ENCODE results near the gene WNT8B. TPM values are rescaled to one million over a fixed set of nuclear protein-coding genes. Genes with fewer than 3 reads are reported as not detected.
A peak's percentile ranks its signal among the peaks of the same experiment; 100 is the strongest.

The WNT8B gene
- polyA plus RNA-seq, 2 donors = not detected

- WGBS, 2 donors = 82 to 85% methylated on average over 6 of the region's 6 CpGs
- peaks cover 9 to 23% of the 10 kb centered on the region in 2 donors for H3K36me3 ChIP-seq (ENCODE audit: control insufficient read depth in 2 of 2, insufficient read depth in 2 of 2, low read length in 1 of 2)
Observed at GRCh38 chr10:100524206-100524605, 61.4 kb downstream of the WNT8B start.

GRCh38 chr10:100524638-100525037 lies 61.8 kb downstream of the WNT8B start:
- WGBS, 2 donors = 86 to 92% methylated on average over 2 of the region's 2 CpGs
- Histone ChIP-seq H3K27ac (ENCODE audit: low read depth in 2 of 2, low read length in 1 of 2) (no peak overlapping the region), H3K36me3 (ENCODE audit: control insufficient read depth in 2 of 2, insufficient read depth in 2 of 2, low read length in 1 of 2) (peaks cover 9 to 23% of the 10 kb centered on the region in 2 donors), H3K4me3 (ENCODE audit: low read depth in 1 of 2, low read length in 2 of 2) (no peak overlapping the region), H3K4me1 (ENCODE audit: control insufficient read depth in 2 of 2, insufficient read depth in 2 of 2, low read length in 1 of 2) (no peaks in the 10 kb centered on the region), H3K9me3 (ENCODE audit: control insufficient read depth in 2 of 2, insufficient read depth in 1 of 2, low read depth in 1 of 2, low read length in 1 of 2) (no peaks in the 10 kb centered on the region), H3K27me3 (ENCODE audit: control insufficient read depth in 1 of 2, insufficient read depth in 2 of 2, low read length in 2 of 2) (no peaks in the 10 kb centered on the region)

More at GRCh38 chr10:100524206-100524605, 61.4 kb downstream of the WNT8B start:
- no peaks in the 10 kb centered on the region for H3K27me3 ChIP-seq (ENCODE audit: control insufficient read depth in 1 of 2, insufficient read depth in 2 of 2, low read length in 2 of 2)
- H3K4me1 ChIP-seq (ENCODE audit: control insufficient read depth in 2 of 2, insufficient read depth in 2 of 2, low read length in 1 of 2) = peaks cover 0 to 2% of the 10 kb centered on the region in 2 donors
- no peak overlapping the region for H3K4me3 ChIP-seq (ENCODE audit: low read depth in 1 of 2, low read length in 2 of 2)
- no peaks in the 10 kb centered on the region for H3K9me3 ChIP-seq (ENCODE audit: control insufficient read depth in 2 of 2, insufficient read depth in 1 of 2, low read depth in 1 of 2, low read length in 1 of 2)
- no peak overlapping the region for H3K27ac ChIP-seq (ENCODE audit: low read depth in 2 of 2, low read length in 1 of 2)

- Histone ChIP-seq H3K27me3 (ENCODE audit: control insufficient read depth in 1 of 2, insufficient read depth in 2 of 2, low read length in 2 of 2) (no peaks in the 10 kb centered on the region), H3K4me3 (ENCODE audit: low read depth in 1 of 2, low read length in 2 of 2) (peak overlapping the region; percentile 84 to 85), H3K36me3 (ENCODE audit: control insufficient read depth in 2 of 2, insufficient read depth in 2 of 2, low read length in 1 of 2) (peaks cover 9 to 23% of the 10 kb centered on the region in 2 donors), H3K27ac (ENCODE audit: low read depth in 2 of 2, low read length in 1 of 2) (no peak overlapping the region), H3K4me1 (ENCODE audit: control insufficient read depth in 2 of 2, insufficient read depth in 2 of 2, low read length in 1 of 2) (no peaks in the 10 kb centered on the region), H3K9me3 (ENCODE audit: control insufficient read depth in 2 of 2, insufficient read depth in 1 of 2, low read depth in 1 of 2, low read length in 1 of 2) (no peaks in the 10 kb centered on the region)
- 50% methylated on average over 7 of the region's 7 CpGs for WGBS, 2 donors
Observed at GRCh38 chr10:100528123-100528886, 65.5 kb downstream of the WNT8B start.

- peak overlapping the region; percentile 38 to 84 for H3K27ac ChIP-seq (ENCODE audit: low read depth in 2 of 2, low read length in 1 of 2)
- H3K9me3 ChIP-seq (ENCODE audit: control insufficient read depth in 2 of 2, insufficient read depth in 1 of 2, low read depth in 1 of 2, low read length in 1 of 2) = no peaks in the 10 kb centered on the region
- H3K36me3 ChIP-seq (ENCODE audit: control insufficient read depth in 2 of 2, insufficient read depth in 2 of 2, low read length in 1 of 2) = peaks cover 9 to 17% of the 10 kb centered on the region in 2 donors
- 1% methylated on average over 18 of the region's 18 CpGs for WGBS, 2 donors
- no peaks in the 10 kb centered on the region for H3K4me1 ChIP-seq (ENCODE audit: control insufficient read depth in 2 of 2, insufficient read depth in 2 of 2, low read length in 1 of 2)
- peak overlapping the region; percentile 84 to 85 for H3K4me3 ChIP-seq (ENCODE audit: low read depth in 1 of 2, low read length in 2 of 2)
- no peaks in the 10 kb centered on the region for H3K27me3 ChIP-seq (ENCODE audit: control insufficient read depth in 1 of 2, insufficient read depth in 2 of 2, low read length in 2 of 2)
Observed at GRCh38 chr10:100528921-100529474, 66.2 kb downstream of the WNT8B start.

GRCh38 chr10:100529475-100530298 lies 66.9 kb downstream of the WNT8B start, which contains the start of gene NDUFB8:
Gene NDUFB8, minus strand, starts transcription at chr10:100529871. Its CDS starts 20 bp downstream, at chr10:100529851.
- Histone ChIP-seq H3K4me3 (ENCODE audit: low read depth in 1 of 2, low read length in 2 of 2) (peak within 1 kb of the TSS; percentile 84 to 85), H3K27ac (ENCODE audit: low read depth in 2 of 2, low read length in 1 of 2) (peak within 1 kb of the TSS; percentile 63 to 84), H3K27me3 (ENCODE audit: control insufficient read depth in 1 of 2, insufficient read depth in 2 of 2, low read length in 2 of 2) (no peaks in the 10 kb centered on the region), H3K9me3 (ENCODE audit: control insufficient read depth in 2 of 2, insufficient read depth in 1 of 2, low read depth in 1 of 2, low read length in 1 of 2) (no peaks in the 10 kb centered on the region), H3K36me3 (ENCODE audit: control insufficient read depth in 2 of 2, insufficient read depth in 2 of 2, low read length in 1 of 2) (peaks cover 4 to 10% of the 10 kb centered on the region in 2 donors), H3K4me1 (ENCODE audit: control insufficient read depth in 2 of 2, insufficient read depth in 2 of 2, low read length in 1 of 2) (no peaks in the 10 kb centered on the region)
- WGBS, 2 donors = 0 to 1% methylated on average over 40 to 43 of the region's 43 CpGs

GRCh38 chr10:100531761-100532160 lies 69.0 kb downstream of the WNT8B start:
- Histone ChIP-seq H3K4me1 (ENCODE audit: control insufficient read depth in 2 of 2, insufficient read depth in 2 of 2, low read length in 1 of 2) (peaks cover 0 to 5% of the 10 kb centered on the region in 2 donors), H3K27ac (ENCODE audit: low read depth in 2 of 2, low read length in 1 of 2) (no peak overlapping the region), H3K4me3 (ENCODE audit: low read depth in 1 of 2, low read length in 2 of 2) (no peak overlapping the region), H3K36me3 (ENCODE audit: control insufficient read depth in 2 of 2, insufficient read depth in 2 of 2, low read length in 1 of 2) (peaks cover 0 to 2% of the 10 kb centered on the region in 2 donors), H3K9me3 (ENCODE audit: control insufficient read depth in 2 of 2, insufficient read depth in 1 of 2, low read depth in 1 of 2, low read length in 1 of 2) (no peaks in the 10 kb centered on the region), H3K27me3 (ENCODE audit: control insufficient read depth in 1 of 2, insufficient read depth in 2 of 2, low read length in 2 of 2) (no peaks in the 10 kb centered on the region)

Other genes with a start within 250 kb of the WNT8B start
- 1 to 10 TPM; 3.8 to 6.7 TPM for gene CHUK, start 233.4 kb upstream of the WNT8B start, polyA plus RNA-seq
- gene CWF19L1, start 195.4 kb upstream of the WNT8B start, polyA plus RNA-seq = 10 to 100 TPM; 11.4 to 11.5 TPM
- 10 to 100 TPM; 51.2 to 58.2 TPM for gene BLOC1S2, start 176.3 kb upstream of the WNT8B start, polyA plus RNA-seq
- gene PKD2L1, start 132.8 kb upstream of the WNT8B start, polyA plus RNA-seq = not detected
- gene SCD, start 115.8 kb upstream of the WNT8B start, polyA plus RNA-seq = 10 to 100 TPM; 57.6 to 73.1 TPM
- 1 to 10 TPM; 3.6 to 9.1 TPM for gene SEC31B, start 56.9 kb downstream of the WNT8B start, polyA plus RNA-seq
- gene NDUFB8, start 66.9 kb downstream of the WNT8B start, polyA plus RNA-seq = 100 to 1,000 TPM; 280 to 317 TPM
- gene HIF1AN, start 72.9 kb downstream of the WNT8B start, polyA plus RNA-seq = 1 to 10 TPM; 7.0 to 7.6 TPM